Measurements from ENCODE around the gene RAPGEF3. TPM values are rescaled to one million over a fixed set of nuclear protein-coding genes. Genes with fewer than 3 reads are reported as not detected.

Gene RAPGEF3, protein sequence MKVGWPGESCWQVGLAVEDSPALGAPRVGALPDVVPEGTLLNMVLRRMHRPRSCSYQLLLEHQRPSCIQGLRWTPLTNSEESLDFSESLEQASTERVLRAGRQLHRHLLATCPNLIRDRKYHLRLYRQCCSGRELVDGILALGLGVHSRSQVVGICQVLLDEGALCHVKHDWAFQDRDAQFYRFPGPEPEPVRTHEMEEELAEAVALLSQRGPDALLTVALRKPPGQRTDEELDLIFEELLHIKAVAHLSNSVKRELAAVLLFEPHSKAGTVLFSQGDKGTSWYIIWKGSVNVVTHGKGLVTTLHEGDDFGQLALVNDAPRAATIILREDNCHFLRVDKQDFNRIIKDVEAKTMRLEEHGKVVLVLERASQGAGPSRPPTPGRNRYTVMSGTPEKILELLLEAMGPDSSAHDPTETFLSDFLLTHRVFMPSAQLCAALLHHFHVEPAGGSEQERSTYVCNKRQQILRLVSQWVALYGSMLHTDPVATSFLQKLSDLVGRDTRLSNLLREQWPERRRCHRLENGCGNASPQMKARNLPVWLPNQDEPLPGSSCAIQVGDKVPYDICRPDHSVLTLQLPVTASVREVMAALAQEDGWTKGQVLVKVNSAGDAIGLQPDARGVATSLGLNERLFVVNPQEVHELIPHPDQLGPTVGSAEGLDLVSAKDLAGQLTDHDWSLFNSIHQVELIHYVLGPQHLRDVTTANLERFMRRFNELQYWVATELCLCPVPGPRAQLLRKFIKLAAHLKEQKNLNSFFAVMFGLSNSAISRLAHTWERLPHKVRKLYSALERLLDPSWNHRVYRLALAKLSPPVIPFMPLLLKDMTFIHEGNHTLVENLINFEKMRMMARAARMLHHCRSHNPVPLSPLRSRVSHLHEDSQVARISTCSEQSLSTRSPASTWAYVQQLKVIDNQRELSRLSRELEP
- total RNA-seq (2022; extraction: Qiagen RNA extraction; ENCODE audit: low read depth) = 0.51 to 1.0 TPM (median 0.81 TPM) in 5 replicates

DNA sequence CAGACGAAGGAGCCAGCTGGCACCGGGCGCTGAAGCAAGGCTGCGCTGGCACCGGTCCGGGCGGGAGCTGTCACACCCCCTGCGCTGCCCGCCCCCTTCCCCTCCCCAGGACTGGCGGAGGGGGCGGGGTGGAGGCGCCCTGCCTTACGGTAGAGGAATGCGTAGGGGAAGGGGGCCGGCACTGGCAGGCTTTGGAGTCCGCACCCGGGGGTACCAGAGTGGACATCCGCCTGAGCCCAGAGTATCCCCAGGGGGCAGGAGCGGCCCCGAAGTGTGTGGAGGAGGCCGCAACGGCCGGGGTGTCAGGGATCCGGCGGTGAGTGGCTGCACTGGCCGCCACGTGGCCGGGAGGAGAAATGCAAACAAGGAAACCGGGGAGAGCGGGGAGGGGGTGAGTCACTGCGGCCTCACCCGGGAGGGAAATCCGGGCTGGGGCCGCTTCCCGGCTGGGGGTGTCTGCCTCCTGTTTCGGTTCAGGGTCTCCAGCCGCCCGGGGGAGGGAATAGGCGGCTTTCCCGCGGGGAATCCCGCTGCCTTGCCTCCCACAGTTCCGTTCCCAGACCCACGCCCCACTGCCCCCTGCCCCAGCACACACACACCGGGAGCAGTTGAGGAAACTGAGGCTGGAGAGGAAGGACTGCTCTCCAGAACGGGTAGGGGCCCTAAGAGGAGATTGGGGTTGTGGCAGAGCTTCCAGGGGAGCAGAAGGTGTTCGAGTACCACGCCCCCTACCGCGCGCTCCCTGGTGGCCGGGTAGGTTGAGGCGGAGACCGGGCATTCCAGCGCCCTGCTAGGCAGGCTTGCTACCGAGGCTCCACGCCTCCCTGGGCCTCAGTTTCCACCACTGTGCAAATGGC, at the start of gene RAPGEF3:
TSS of gene RAPGEF3 (minus strand) at position 47 of the 857 bp plus-strand sequence. CDS start 324 bp downstream, outside the sequence.

DNA sequence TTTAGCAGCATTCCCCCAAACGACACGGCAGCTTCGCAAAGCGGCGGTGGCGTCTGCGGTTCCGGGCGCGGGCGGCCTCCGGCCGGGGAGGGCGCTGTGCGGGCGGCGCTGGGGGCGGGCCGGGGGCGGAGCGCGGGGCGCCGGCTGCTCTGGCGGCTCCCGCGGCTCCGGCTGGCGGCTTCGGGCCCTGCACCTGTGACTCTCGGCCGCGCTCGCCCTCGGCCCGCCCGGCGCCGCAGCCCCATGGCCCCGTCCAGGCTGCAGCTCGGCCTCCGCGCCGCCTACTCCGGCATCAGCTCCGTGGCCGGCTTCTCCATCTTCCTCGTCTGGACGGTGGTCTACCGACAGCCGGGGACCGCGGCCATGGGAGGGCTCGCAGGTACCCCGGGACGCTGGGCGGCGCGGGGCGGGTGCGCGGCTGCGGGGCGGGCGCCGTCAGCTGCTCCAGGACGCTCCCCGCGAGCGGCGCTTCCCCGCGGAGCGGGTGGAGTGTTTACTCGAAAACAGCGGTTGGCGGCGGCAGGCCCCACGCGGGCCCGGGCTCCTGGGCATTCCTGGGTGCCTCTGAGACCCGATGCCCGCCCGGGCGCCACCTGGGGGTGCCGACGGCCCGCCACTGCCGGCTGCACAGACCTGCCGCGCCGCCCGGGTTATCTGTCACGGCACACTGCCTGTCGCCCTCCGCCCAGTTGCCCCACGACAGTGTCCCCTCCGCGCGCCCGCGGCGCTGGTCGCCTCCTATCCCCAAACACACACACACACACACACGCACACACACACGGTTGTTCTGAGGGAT, 14.6 kb upstream of the RAPGEF3 start, which contains the start of gene SLC48A1:
TSS of gene SLC48A1 (plus strand) at position 177 of the 796 bp plus-strand sequence. CDS start at position 244, 67 bp downstream.

DNA sequence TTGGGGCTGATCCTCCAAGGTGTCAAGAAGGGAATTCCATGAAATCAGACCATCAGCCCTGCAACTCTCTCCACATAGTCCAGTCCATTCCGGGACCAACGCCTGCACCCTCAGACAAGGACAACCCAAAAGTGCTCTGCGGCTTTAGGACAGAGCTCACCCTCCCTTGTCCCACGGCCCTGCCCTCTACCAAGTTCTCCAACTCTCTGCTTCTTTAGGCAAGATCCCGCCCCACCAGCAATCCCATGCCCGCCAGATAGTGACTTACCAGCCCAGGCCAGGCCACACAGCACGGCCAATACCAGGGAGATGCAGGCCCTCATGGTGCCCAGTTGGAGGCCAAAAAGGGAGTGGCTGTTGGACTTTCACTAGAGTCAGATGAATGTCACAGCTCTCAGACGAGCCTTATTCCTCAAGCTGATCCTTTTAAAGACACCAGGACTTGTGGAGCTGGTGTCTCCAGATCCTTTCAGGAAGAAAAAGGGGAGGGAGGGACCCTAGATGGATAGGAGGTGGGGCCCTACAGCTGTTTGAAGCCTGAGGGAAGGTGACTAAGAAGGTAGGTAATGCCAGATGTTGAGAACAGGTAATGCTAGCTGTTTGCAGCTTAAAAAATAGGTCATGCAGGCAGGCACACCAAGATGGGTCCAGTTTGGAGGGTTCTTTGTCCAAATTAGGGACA, 33.4 kb downstream of the RAPGEF3 start, which contains the start of gene ENDOU:
TSS of gene ENDOU (minus strand) at position 400 of the 682 bp plus-strand sequence. CDS start at position 323, 77 bp downstream.

DNA sequence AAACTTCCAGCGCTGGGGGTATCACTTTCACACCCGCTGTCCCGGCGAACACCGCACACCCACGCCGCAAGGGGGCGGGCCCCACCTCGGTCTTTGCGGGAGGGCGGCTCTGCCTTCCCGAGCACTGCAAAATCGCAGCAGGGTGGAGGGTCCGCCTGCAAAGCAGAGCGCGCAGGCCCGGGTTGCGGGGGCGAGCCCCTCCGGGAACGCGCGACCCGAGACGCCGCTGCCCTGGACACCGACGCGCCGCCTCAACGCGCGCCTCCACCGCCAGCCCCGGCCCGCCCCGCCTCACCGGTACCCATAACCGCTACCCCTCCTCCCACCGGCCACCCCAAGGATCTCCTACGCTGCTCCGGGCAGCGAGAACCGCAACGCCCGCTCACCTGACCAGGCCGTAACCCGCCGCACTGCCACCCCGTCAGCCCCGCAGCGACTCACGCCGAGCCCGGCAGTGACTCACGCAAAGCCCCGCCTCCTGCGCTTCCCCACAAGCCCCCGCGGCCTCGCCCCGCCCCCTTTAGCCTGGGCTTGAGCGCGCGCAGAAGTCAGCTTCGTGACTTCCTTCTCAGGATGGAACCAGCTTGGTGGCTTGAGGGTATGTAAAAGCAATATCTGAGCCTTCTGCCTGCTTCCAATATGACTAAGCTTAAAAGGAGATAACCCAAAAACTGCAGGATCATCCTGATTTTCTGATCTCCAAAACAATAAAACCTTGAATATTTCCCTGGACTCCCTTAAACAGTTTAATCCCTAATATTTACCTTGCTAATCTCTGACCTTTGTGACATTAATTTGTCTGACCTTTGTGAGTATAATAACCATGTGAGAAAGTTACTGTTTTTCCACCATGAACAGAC, 52.9 kb downstream of the RAPGEF3 start, which contains the start of gene RPAP3:
TSS of gene RPAP3 (minus strand) at position 465 of the 860 bp plus-strand sequence. CDS start 3,190 bp downstream, outside the sequence.

Other genes starting within 250 kb of the RAPGEF3 start
- 35.8 to 46.5 TPM (median 40.8 TPM) in 5 replicates for gene RPAP3, start 52.9 kb downstream of the RAPGEF3 start, total RNA-seq (2022; extraction: Qiagen RNA extraction; ENCODE audit: low read depth)
- not detected in 5 replicates for gene ENDOU, start 33.4 kb downstream of the RAPGEF3 start, total RNA-seq (2022; extraction: Qiagen RNA extraction; ENCODE audit: low read depth)
- gene SLC48A1, start 14.4 kb upstream of the RAPGEF3 start, total RNA-seq (2022; extraction: Qiagen RNA extraction; ENCODE audit: low read depth) = 20.2 to 29.3 TPM (median 26.2 TPM) in 5 replicates
- 51.9 to 68.2 TPM (median 66.4 TPM) in 5 replicates for gene HDAC7, start 61.0 kb upstream of the RAPGEF3 start, total RNA-seq (2022; extraction: Qiagen RNA extraction; ENCODE audit: low read depth)
- gene VDR, start 146.1 kb upstream of the RAPGEF3 start, total RNA-seq (2022; extraction: Qiagen RNA extraction; ENCODE audit: low read depth) = 2.8 to 3.8 TPM (median 3.0 TPM) in 5 replicates
- gene TMEM106C, start 204.7 kb upstream of the RAPGEF3 start, total RNA-seq (2022; extraction: Qiagen RNA extraction; ENCODE audit: low read depth) = 119 to 142 TPM (median 124 TPM) in 5 replicates
- 0.02 to 0.08 TPM (median 0.06 TPM) in 4 of 5 replicates, not detected in the other for gene COL2A1, start 245.6 kb upstream of the RAPGEF3 start, total RNA-seq (2022; extraction: Qiagen RNA extraction; ENCODE audit: low read depth)

All from A549 treated with GW870086 at 1 μM for 4 hours (cell line).